NCI-H2029 (cell line): ENCODE measurements around the gene SHQ1.

Experiments used
- DNase-seq: peaks from one replicate; lab custom pipeline; 2025; lab: John Stamatoyannopoulos, UW

The SHQ1 gene

DNA sequence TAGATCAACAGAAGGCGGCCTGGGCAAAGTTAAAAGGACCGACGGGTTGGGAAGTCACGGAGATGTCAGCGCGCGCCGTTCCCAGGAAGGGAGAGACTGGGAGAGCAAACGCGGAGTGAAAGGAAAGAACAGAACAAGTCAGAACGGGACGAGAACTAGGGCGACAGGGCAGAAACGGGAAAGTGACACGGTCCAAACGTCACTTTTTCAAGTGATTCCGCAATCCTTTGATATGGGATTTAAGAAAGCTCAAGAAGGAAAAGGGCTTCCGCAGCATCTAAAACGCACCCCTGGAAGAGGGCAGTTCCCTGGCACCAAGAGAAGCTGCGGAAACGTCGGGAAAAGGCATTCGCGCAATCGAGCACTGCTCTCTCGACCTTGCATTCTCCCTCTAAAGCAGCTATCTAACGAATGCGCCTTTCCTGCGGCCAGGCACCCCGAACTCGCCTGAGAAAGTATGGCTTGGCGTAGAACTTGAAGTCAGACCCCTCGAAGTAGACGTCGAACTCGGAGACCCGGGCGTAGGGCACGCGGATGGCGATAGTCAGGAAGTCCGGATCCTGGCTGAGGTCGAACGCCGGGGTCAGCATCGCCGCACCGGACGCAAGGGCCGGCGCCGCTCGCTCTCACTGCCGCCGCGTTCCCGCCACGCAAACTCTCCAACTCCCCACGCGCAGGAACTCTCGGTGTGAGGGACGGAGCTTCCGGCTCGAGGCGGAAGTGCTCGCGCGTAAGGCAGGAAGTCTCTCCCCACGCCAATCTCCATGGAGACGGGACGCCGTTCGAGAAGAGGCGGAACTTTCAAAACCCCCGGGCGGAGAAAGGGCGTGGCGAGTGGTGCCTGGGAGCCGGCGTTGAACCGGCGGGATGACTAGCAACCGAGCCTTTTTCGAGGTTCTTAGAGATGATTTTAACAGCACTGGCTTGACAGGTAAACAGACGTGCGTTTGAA lies at the start of gene SHQ1:
Gene SHQ1 (minus strand): TSS at position 695 of the 952 bp plus-strand sequence. CDS start 105 bp downstream, at position 590.
- DNase-seq: peak; percentile 66

DNA sequence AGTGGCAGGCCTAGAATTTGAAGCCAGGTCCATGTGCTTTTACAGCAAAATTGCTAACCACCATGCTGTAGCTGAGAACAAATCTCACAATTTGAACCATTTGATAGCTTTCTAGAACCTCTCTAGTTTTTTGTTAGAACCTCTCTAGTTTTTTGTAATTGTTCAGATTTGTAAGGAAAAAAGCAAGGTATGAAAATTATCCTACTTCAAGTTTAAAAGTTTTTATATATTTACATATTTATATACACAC lies 49.4 kb upstream of the SHQ1 start:
- no peak for DNase-seq

DNA sequence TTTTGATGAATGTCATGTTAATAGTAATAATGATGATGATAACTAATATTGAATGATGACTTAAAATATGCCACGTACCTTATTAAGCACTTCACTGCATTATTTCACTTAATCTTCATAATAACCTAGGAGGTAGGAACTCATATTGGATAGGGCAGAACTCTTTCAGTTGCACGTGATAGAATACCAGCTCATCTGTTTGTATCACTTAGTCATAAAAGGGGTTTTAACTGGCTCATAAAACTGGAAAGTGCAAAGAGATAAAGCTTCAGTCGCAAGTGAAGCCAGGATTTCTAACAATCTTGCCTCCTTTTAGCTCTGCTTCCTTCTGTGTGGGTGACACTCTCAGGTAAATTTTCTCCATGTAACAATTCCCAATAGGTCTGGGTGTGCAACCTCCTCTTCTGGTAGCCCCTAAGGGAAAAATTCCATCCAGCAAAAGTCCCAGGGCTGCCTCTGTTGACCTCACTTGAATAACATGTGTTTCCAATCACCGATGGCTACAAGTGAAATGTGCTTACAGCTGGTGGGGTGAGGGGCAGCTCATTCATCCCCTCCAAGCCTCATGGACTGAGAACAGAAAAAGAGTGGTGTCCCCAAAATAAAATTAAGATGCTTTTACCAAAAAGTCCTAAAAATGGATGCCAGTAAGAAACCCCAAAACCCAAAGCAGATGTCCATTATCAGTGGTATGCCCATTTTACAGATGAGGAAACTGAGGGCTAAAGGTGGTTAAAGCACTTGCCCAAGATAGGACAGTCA lies 48.9 kb upstream of the SHQ1 start:
- no peak for DNase-seq

DNA sequence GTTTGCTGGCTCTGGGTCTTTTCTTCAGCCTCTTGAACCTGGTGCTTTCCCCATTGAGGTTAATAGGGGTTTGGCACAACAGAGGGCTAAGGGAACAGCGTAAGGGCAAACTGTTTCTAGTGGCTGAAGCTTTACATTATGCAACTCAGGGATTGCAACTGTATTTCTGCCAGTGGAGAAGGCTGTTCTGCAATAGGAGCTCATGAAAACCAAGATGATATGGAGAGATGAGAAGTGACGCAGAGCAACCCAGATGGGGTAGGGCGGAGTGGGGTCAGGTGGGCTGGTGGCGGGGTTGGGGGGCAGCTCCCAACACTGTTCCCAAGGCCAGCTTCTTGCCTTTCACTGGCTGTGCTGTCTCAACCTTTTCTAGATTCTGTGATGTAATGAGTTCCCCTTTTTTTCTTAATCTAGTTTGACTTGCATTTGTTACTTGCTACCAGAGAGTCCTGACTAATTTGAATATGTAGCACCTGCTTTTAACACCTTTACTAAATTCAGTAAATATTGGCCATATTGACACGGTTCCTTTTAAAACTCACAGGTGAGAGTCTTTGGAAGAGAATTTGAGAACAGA lies 46.8 kb upstream of the SHQ1 start:
- no peak for DNase-seq

DNA sequence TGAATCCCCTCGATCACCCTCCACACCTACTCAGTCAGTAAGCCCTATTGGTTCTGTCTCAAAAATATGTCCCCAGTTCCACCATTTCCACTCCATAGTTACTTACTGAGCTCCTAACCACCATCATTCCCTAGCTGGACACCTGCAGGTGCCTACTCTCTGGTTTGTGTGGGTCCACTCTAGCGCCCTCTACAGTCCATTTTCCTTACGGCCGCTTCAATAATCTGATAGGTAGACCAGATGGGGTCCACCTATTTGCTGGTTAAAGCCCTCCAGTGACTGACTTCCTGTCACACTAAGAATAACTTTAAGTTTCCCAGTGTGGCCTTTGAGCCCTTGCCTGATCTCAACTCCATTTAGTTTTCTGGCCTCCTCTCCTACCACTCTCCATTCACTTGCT lies 44.6 kb upstream of the SHQ1 start:
- DNase-seq: no peak

DNA sequence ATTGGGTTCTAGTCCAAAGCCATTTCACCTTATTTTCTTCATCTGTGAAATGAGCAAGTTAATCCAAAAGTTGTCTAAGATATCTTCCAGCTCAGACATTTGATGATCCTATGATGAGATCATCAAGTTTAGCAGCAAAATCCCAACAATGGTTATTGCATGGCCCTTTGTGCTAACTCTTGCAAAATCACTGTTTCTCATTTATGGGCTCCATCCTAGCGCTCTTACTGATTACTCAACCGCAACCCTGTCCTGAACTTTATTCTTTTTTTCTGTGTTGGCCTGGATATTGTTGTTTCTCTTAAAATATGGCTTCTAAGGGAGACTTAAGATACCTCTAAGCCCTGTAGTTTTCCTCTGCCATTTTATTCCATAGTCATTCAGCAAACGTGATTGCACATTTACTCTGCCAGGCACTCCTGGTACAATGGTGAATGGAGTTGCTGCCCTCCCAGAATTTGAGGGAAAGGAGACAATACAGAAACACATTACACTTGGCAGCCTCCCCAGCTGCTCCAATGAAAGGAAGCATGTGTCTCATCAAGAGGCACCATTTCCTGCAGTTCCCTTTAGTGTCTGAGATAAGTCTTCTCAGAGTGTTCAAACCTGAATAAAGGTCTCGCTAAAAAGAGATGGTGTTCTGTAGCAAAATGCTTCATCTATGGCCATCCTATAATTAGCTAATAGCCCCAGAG lies 44.0 kb upstream of the SHQ1 start:
- peak; percentile 37 for DNase-seq

DNA sequence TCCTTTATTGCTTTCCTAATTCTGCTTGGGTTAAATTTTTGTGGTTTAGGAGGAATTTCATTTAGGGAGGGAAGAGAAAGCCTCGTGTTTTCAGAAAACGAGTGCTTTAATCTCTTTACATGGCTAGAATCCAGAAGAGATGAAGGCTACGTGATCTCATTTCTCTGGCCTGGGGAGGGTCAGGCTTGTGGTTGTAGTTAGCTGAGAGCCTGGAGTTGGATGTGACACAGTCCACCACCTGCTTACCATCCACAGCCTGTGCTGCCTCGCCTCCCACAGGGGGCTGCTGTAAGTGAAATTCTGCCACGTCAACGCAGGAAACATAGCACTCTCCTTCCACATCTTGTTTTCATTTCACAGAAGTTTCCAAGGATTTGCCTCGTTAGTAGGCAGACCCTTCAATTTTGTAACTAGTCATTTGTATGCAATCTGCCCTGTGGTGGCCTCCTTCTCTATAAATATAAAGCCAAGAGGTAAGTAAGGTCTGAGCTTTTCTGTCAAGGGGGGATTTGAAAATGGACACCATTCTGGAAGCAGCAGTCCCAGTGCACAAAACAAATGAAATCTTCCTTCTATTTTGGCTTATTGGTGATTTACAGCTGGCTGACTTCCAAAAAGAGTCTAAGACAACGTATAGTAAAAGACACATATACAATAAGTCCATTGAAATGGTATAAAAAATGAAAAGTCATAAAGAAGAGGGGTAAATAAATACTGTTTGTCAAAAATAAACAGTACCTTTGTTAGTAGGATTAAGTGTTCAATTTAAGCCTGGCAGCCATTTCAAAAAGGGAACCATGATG lies 43.0 kb upstream of the SHQ1 start:
- no peak for DNase-seq

DNA sequence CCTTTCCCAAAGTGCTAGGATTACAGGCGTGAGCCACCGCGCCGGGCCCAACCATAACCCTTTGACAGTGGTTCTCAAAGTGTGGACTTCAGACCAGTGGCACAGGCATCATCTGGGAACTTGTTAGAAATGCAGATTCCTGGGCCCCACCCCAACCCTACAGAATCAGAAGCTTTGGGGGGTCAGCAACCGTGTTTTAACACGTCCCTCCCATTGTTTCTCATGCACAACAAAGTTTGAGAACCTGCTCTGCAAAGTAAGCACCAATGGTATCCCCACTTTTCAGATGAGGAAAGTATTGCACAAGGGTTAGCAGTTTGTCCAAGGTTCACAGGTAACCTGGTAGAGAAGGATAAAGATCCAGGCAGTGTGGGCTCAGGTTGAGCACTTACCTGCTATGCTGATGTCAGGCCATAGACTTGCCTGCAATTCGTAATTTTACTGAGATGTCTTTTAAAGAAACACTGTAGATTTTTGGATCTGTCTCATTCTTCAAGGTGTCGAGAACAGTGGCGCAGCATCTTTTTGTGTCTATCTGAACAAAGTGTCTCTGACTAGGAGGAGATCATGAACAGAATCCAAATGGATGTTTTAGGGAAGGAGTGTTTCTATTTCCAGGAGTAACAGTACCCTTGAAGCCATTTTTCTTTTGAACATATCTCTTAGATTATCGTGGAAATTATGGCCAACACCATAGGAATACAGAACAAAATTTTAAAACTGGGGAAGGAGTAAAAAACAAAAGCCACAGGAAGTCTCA lies 42.1 kb upstream of the SHQ1 start:
- no peak for DNase-seq

DNA sequence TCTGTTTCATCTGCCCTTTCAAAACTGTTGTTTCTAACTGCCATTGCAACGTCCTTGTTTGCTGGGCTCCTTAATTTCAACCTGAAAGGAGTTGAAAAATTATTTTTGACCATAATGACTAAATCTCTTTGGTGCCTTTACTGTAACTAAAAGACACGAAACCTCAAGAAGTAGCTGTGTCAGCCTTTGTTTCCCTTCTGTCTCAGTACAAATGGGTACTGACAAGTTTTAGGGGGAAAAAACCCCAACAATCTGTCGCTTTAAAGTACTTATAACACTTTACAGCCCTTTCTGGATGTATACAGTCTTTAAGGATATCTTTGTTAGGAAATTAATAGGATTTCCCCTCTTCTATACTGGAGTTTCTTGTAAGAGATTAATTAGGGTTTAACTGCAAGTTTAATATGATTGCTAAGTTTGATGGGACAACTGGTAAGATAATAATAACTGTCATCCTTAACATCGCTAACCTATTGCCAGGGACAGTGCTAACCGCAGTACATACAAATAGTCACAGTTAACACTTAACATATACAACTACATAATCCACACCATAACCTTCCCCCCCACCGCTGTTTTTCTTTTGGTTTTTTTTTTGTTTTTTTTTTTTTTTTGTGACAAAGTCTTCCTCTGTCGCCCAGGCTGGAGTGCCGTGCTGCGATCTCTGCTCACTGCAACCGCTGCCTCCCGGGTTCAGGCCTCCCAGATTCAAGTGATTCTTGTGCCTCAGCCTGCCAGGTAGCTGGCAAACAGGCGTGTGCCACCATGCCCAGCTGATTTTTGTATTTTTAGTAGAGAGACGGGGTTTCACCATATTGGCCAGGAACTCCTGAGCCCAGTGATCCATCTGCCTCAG lies 41.3 kb upstream of the SHQ1 start:
- no peak for DNase-seq

DNA sequence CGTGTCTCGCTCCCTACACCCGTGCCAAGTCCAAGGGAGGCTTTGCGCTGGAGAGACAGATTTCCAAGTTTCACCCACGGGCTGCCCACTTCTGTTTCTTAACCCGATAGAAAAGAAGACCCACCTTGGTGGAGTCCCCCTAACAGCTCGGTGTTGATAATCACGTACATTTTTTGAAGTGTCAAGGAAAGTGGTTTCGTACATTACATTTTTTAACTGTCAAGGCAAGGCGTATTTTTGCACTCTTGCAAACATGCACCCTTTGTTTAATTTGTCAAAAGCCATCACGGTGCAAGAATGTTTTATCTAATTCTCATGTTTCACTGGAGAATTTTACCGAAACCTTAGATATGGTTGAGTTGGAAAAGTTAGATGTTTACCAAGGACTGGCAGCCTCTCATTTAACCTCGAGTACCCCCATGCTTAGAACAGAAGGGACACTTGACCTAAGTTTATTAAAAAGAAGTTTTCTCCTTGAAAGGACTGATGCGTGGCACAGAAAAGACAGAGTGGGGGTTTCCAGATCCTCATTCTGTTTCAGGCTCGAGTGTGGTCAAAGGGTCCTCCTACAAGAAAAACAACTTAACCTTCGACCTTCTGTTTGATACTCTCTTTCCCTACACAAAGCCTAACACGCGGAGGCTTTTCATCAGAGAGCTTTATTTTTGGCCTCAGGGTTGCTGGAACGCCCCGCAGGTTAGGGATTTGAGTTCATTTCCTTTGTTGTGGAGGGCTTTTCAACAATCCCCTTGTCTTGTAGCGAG lies 40.5 kb upstream of the SHQ1 start:
- no peak for DNase-seq

DNA sequence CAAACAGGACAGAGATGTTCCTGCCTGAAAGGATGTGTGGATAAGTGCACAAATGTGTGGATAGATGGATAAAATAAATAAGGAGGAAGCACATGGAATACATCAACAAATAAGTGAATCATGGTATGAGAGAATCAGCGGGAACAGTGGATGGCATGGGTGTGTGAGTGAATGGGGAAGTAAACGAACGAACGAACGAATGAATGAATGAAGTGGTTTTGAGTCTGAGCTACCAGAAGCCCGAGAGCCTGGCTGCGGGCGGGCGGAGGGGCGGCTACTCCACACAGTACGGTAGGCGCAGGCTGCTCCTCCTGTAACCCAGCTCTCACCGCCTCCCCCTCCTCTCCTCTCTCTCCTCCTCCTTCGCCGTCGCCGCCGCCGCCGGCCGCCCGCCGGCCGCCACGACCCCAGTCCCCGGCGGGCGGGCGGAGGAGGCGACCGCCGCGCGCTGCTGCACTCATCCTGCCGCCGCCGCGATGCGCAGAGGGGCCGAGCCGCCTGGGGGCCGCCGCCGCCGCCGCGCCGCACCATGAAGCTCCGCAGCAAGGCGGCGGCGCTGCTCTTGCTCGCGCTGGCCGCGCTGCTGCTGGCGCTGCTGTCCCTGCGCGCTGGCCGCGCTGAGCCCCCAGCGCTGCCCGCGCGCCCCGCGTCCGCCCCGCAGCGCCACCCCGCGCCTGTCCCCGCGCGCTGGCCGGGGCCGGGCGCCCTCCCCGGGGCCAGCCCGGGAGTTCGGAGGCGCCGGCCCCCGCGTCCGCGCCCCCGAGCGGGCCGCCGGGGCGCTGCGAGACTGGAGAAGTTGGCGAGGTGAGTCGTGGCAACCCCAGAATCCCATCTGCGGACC lies 39.7 kb upstream of the SHQ1 start, which contains the start of gene GXYLT2:
Gene GXYLT2 (plus strand): TSS at position 342 of the 841 bp plus-strand sequence. CDS start 188 bp downstream, at position 530.
- no peak for DNase-seq

DNA sequence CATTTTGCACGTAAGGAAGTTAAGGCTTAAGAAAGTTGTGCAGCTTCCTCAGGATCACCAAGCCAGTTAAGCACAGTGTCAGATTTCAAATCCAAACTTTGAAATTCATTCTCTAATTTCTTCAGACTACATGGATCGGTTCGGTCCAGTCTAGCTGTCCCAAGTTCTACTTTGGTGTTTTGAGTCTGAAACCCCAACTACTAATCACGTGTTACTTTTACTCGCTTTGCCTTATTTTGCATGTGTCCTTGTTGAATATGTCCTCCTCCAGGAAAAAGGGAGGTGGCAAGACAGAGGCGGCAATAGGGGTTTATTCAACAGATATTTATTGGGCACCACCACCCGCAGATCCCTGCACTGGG lies 39.1 kb upstream of the SHQ1 start:
- DNase-seq: no peak

DNA sequence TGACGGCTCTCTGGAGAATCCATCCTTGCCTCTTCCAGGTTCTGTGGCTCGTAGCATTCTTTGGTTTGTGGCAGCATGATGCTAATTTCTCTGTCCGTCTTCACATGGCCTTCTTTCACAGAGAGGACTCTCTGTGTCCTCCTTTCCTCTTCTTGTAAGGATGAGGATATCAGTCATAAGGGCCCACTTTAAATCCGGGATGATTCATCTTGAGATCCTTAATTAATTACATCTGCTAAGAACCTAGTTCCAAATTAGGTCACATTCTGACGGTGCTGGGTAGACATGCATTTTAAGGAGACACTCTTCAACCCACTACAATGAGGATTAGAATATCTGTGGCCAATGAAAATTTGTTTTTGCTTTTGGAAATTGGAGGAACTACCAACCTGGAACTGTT lies 23.9 kb upstream of the SHQ1 start:
- DNase-seq: no peak

DNA sequence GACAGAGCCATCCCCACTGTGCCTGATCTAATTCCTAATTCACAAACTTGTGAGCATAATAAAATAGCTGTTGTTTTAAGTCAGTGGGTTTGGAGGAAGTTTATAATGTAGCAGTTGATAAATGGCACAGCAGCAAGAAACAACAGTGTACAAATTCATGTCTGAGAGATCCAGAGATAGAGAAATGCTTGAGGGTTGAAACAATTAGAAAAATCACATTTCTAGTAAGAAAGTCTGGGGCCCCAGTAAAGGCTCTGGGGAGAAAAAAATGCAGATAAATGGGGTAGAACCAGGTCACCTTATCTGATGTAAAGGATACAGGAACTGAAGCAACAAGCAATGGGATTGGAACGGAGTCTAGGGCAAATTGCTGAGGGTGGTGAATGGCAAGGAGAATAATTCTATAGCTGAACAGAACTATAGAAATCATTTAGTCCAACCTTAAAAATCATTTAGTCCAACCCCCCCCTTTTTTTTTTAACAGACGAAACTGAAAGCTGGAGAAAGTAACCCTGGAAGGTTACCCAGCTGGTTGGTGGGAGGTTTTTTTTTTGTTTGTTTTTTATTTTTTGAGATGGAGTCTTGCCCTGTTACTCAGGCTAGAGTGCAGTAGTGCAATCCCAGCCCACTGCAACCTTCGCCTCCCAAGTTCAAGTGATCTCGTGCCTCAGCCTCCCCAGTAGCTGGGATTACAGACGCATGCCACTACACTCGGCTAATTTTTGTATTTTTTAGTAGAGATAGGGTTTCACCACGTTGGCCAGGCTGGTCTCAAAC lies 14.3 kb upstream of the SHQ1 start:
- no peak for DNase-seq

DNA sequence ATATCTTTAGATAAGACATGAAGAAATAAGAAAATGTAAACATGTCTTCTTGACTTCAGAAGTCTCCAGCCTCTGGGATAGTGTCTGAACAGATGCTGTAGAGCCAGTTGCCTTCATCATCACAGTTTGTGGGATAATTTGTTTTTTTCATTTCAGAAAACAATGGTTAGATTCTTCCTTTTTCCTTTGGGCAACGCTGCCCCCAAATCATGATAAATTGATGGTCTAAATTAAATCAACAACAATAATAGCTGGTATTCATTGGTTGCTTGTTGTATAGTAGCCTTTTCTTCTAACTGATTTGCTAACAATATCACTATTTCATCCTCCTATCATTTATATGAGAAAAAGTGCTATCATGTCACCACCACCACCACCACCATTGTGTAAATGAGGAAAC lies 12.6 kb upstream of the SHQ1 start:
- no peak for DNase-seq

DNA sequence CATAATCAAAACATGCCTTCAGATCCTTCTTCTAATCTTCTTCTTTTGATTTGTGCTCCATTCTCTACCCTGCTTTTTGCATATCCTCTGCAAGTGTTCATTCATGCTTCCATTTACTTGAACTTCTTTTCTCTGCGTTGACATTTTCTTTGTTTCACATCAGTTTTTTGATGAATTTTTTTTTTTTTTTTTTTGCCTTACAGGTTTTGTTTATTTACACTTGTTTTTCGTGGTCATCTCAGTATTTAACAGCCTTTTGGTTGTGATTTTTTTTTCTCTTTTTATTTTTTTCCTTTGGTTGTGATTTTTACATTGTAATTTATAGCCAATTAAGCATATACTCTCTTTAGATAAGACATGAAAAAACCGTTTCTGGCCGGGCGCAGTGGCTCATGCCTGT lies 11.8 kb upstream of the SHQ1 start:
- DNase-seq: no peak

DNA sequence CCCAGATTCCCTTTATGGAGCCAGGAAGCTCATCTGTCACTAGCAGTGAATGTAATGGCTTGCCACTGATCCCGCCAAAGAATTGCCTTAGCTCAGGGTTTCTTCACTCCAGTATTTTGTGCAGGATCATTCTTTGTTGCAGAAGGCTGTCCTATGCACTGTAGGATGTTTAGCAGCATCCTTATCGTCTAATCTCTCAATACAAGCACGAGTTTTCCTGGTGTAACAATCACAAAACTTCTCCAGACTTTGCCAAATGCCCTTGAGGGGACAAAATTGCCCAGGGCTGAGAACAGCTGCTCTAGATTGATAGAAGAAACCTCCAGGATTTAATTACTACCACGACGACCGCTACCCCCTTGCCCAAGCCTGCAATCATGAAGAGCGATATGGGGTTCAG lies 6.8 kb upstream of the SHQ1 start:
- DNase-seq: no peak
